NT2/D1 (cell line): Measurements from ENCODE around the gene PBX1.

Source experiments
- DNase-seq: peaks from one replicate; pipeline ENCODE4 v3.0.0-alpha.2; 2011; ENCODE audit warnings: low read depth, low spot score
- H3K27me3 ChIP-seq: 2 replicates; pipeline ENCODE4 v1.6.0; 2011; ENCODE audit warnings: mild to moderate bottlenecking; ENCODE audit not compliant: insufficient read length, insufficient read depth
- H3K36me3 ChIP-seq: 2 replicates; pipeline ENCODE4 v1.6.1; 2011; ENCODE audit warnings: mild to moderate bottlenecking, low read length, mixed read lengths; ENCODE audit not compliant: insufficient read depth, insufficient read length
- H3K4me1 ChIP-seq: 2 replicates; pipeline ENCODE4 v1.5.1; 2011; ENCODE audit not compliant: insufficient read depth, insufficient read length
- H3K4me3 ChIP-seq: 2 replicates; pipeline ENCODE4 v1.5.1; 2011; ENCODE audit warnings: low read depth; ENCODE audit not compliant: insufficient read length
- H3K9ac ChIP-seq: 2 replicates; pipeline ENCODE4 v1.6.0; 2011; ENCODE audit warnings: low read depth; ENCODE audit not compliant: insufficient read length
- H3K9me3 ChIP-seq: 2 replicates; pipeline ENCODE4 v1.5.1; 2011; ENCODE audit warnings: mild to moderate bottlenecking, low read length; ENCODE audit not compliant: insufficient read depth
- SUZ12 ChIP-seq: IDR thresholded peaks from 2 replicates; pipeline ENCODE4 v1.6.1; 2011; ENCODE audit not compliant: insufficient read length, insufficient read depth; ENCODE audit errors: extremely low read depth
- YY1 ChIP-seq: IDR thresholded peaks from 2 replicates; pipeline ENCODE4 v1.6.1; 2011; ENCODE audit not compliant: insufficient read length, insufficient read depth
- ZNF274 ChIP-seq: IDR thresholded peaks from 2 replicates; pipeline ENCODE4 v1.6.1; 2011; ENCODE audit warnings: mild to moderate bottlenecking, low read depth, low read length

Gene PBX1

GRCh38 chr1:164841702-164842465, 282.9 kb downstream of the PBX1 start:
- no peak overlapping the region for H3K9ac ChIP-seq
- no peaks in the 10 kb centered on the region for H3K27me3 ChIP-seq
- no peak for DNase-seq
- peaks cover 7% of the 10 kb centered on the region for H3K36me3 ChIP-seq
- H3K4me1 ChIP-seq: no peaks in the 10 kb centered on the region
- TF ChIP-seq SUZ12 (no peak), ZNF274 (no peak), YY1 (no peak)
- no peaks in the 10 kb centered on the region for H3K9me3 ChIP-seq
- H3K4me3 ChIP-seq: no peak overlapping the region

DNA sequence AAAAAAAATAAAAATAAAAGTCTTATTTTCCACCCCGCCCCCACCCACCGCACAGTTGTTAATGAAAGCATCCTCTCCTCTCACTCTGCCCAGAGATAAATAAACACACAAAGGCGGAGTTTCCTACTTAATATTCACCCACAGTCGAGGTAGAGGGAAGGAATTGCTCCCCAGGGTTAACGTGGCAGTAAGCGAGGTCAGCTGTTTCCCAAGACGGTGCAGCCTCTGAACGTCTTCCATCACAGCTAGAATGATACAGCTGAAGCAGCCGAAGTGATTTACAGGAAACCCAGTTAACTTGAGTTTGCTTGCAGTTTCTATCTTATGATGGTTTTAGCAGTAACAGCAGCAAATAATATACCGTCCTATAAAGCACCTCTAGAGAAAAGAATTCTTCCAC, 283.9 kb downstream of the PBX1 start:
- Histone ChIP-seq H3K36me3 (peaks cover 17% of the 10 kb centered on the region), H3K9me3 (no peaks in the 10 kb centered on the region), H3K4me1 (no peaks in the 10 kb centered on the region), H3K27me3 (no peaks in the 10 kb centered on the region), H3K9ac (no peak overlapping the region), H3K4me3 (no peak overlapping the region)
- no peak for DNase-seq
- TF ChIP-seq ZNF274: no peak
- no peak for TF ChIP-seq YY1

- Histone ChIP-seq H3K27me3 (no peaks in the 10 kb centered on the region), H3K36me3 (peaks cover 21% of the 10 kb centered on the region), H3K9me3 (no peaks in the 10 kb centered on the region), H3K4me3 (no peak overlapping the region), H3K4me1 (no peaks in the 10 kb centered on the region), H3K9ac (no peak overlapping the region)
- no peak for DNase-seq
- TF ChIP-seq SUZ12: no peak
- no peak for TF ChIP-seq YY1
- no peak for TF ChIP-seq ZNF274
Measured at GRCh38 chr1:164843743-164844500, 284.9 kb downstream of the PBX1 start.

- no peak for DNase-seq
- peaks cover 24% of the 10 kb centered on the region for H3K36me3 ChIP-seq
- no peak overlapping the region for H3K9ac ChIP-seq
- TF ChIP-seq SUZ12 (no peak), ZNF274 (no peak), YY1 (no peak)
- no peaks in the 10 kb centered on the region for H3K9me3 ChIP-seq
- H3K4me1 ChIP-seq: no peaks in the 10 kb centered on the region
- no peaks in the 10 kb centered on the region for H3K27me3 ChIP-seq
- H3K4me3 ChIP-seq: no peak overlapping the region
Measured at GRCh38 chr1:164846731-164847691, 288.0 kb downstream of the PBX1 start.

- H3K9me3 ChIP-seq: no peaks in the 10 kb centered on the region
- H3K4me1 ChIP-seq: no peaks in the 10 kb centered on the region
- no peak overlapping the region for H3K4me3 ChIP-seq
- H3K27me3 ChIP-seq: no peaks in the 10 kb centered on the region
- H3K9ac ChIP-seq: no peak overlapping the region
- DNase-seq: no peak
- H3K36me3 ChIP-seq: peaks cover 5% of the 10 kb centered on the region
- TF ChIP-seq ZNF274 (no peak), SUZ12 (no peak), YY1 (no peak)
Measured at GRCh38 chr1:164853146-164853545, 294.2 kb downstream of the PBX1 start.

GRCh38 chr1:164855716-164856329, 296.8 kb downstream of the PBX1 start:
- Histone ChIP-seq H3K27me3 (no peaks in the 10 kb centered on the region), H3K36me3 (no peaks in the 10 kb centered on the region), H3K9me3 (no peaks in the 10 kb centered on the region), H3K9ac (no peak overlapping the region), H3K4me1 (no peaks in the 10 kb centered on the region), H3K4me3 (no peak overlapping the region)
- TF ChIP-seq SUZ12: no peak
- no peak for TF ChIP-seq ZNF274
- TF ChIP-seq YY1: no peak
- DNase-seq: peak; percentile 18
